Small intestine (tissue), 7 donors: Measurements from ENCODE around the gene DEAF1. TPM values are rescaled to one million over a fixed set of nuclear protein-coding genes. Genes with fewer than 3 reads are reported as not detected.

Experiments
- DNase-seq, 2 donors: peaks; one replicate each; pipeline versions ENCODE4 v3.0.0 to v3.0.0-alpha.2; 2013
- FAIRE-seq: peaks from 2 replicates; lab custom pipeline; 2012; peaks lifted over from hg19 to GRCh38; lab: Jason Lieb, UNC
- H3K27ac ChIP-seq, 3 donors: one replicate each; pipeline ENCODE4 v1.5.1; 2013; ENCODE audit warnings: low read length in 2 of 3, mild to moderate bottlenecking in 2 of 3, control low read depth in 1 of 3, inconsistent platforms in 1 of 3, low read depth in 1 of 3, moderate library complexity in 1 of 3
- H3K27me3 ChIP-seq, 3 donors: one replicate each; pipeline ENCODE4 v1.6.1; 2013; ENCODE audit warnings: low read length in 3 of 3, inconsistent platforms in 1 of 3; ENCODE audit not compliant: control insufficient read depth in 3 of 3, insufficient read depth in 3 of 3
- H3K36me3 ChIP-seq, 3 donors: one replicate each; pipeline ENCODE4 v1.6.1; 2013; ENCODE audit warnings: low read length in 3 of 3, inconsistent platforms in 1 of 3, low read depth in 1 of 3, mild to moderate bottlenecking in 1 of 3, moderate library complexity in 1 of 3; ENCODE audit not compliant: control insufficient read depth in 3 of 3, insufficient read depth in 2 of 3
- H3K4me1 ChIP-seq, 3 donors: one replicate each; pipeline ENCODE4 v1.6.1; 2013; ENCODE audit warnings: low read length in 2 of 3, inconsistent platforms in 1 of 3, low read depth in 1 of 3, mild to moderate bottlenecking in 1 of 3, moderate library complexity in 1 of 3; ENCODE audit not compliant: control insufficient read depth in 3 of 3, insufficient read depth in 2 of 3
- H3K4me3 ChIP-seq, 3 donors: one replicate each; pipeline ENCODE4 v1.5.1; 2013; ENCODE audit warnings: low read length in 3 of 3, control low read depth in 1 of 3, inconsistent platforms in 1 of 3, low read depth in 1 of 3, mild to moderate bottlenecking in 1 of 3, moderate library complexity in 1 of 3
- H3K9me3 ChIP-seq, 2 donors: one replicate each; pipeline ENCODE4 v1.6.1; 2013; ENCODE audit warnings: low read depth in 1 of 2, low read length in 1 of 2; ENCODE audit not compliant: control insufficient read depth in 2 of 2, insufficient read depth in 1 of 2
- WGBS, 3 donors: extraction: QIAGEN DNeasy Blood & Tissue Kit; methylation state at CpG; one replicate each; pipeline ENCODE4 v1.1.7; 2013; 5-methylcytosine and 5-hydroxymethylcytosine counted together
- polyA plus RNA-seq, 4 donors: library from polyadenylated mRNA; stranded (reverse) in 3 of 4; unstranded in 1 of 4; fragments of 200-250 nt in 3 of 4; fragments of 120-200 nt in 1 of 4; gene quantifications; one replicate each; pipeline versions ENCODE4 v1.2.1 to v1.2.3, GENCODE V29; 2013
- donor health status: healthy with polysubstance abuse.
- donor health status: control.
- donor health status: control.
- donor health status: Bipolar disorder and iron deficiency.
- donor health status: healthy.

Gene DEAF1
- polyA plus RNA-seq, 4 donors, result 18.2 to 39.6 (median 29.4) TPM

- no peaks in the 10 kb centered on the region for H3K9me3 ChIP-seq
- H3K4me1 ChIP-seq, result peaks cover 7 to 62% (median 15%) of the 10 kb centered on the region in 3 donors
- no peak overlapping the region for H3K4me3 ChIP-seq
- H3K27me3 ChIP-seq, result peaks cover 0 to 31% (median 0%) of the 10 kb centered on the region in 3 donors
- peaks cover 2 to 83% (median 29%) of the 10 kb centered on the region in 3 donors for H3K36me3 ChIP-seq
- WGBS, 3 donors, result 70 to 84% (median 80%) methylated on average over 16 to 19 of the region's 19 CpGs
- FAIRE-seq, result no peak
- H3K27ac ChIP-seq, result no peak overlapping the region
- no peak for DNase-seq
Observed at GRCh38 chr11:724049-724777, 29.2 kb upstream of the DEAF1 start.

- Histone ChIP-seq H3K27ac (no peak overlapping the region), H3K4me3 (no peak overlapping the region), H3K36me3 (peaks cover 2 to 84% (median 29%) of the 10 kb centered on the region in 3 donors), H3K9me3 (no peaks in the 10 kb centered on the region), H3K4me1 (peaks cover 7 to 62% (median 15%) of the 10 kb centered on the region in 3 donors), H3K27me3 (peaks cover 0 to 31% (median 0%) of the 10 kb centered on the region in 3 donors)
- DNase-seq (peak; percentile 70 to 79), FAIRE-seq (no peak)
- 48 to 51% (median 48%) methylated on average over 8 of the region's 8 CpGs for WGBS, 3 donors
Observed at GRCh38 chr11:723120-723883, 28.3 kb upstream of the DEAF1 start.

GRCh38 chr11:722346-722811 is 27.4 kb upstream of the DEAF1 start:
- Histone ChIP-seq H3K36me3 (peaks cover 2 to 80% (median 29%) of the 10 kb centered on the region in 3 donors), H3K9me3 (no peaks in the 10 kb centered on the region), H3K27ac (peak overlapping the region in 2 of 3 donors; percentile 33 to 46), H3K4me1 (peaks cover 7 to 52% (median 15%) of the 10 kb centered on the region in 3 donors), H3K27me3 (peaks cover 0 to 31% (median 0%) of the 10 kb centered on the region in 3 donors), H3K4me3 (no peak overlapping the region)
- WGBS, 3 donors, result 51 to 62% (median 58%) methylated on average over 15 to 20 of the region's 20 CpGs
- no peak for DNase-seq
- FAIRE-seq, result no peak

- Histone ChIP-seq H3K4me1 (peaks cover 7 to 47% (median 15%) of the 10 kb centered on the region in 3 donors), H3K27ac (peak overlapping the region in 2 of 3 donors; percentile 33 to 46), H3K36me3 (peaks cover 2 to 80% (median 26%) of the 10 kb centered on the region in 3 donors), H3K9me3 (no peaks in the 10 kb centered on the region), H3K4me3 (no peak overlapping the region), H3K27me3 (peaks cover 0 to 31% (median 0%) of the 10 kb centered on the region in 3 donors)
- 13 to 21% (median 15%) methylated on average over 25 to 33 of the region's 33 CpGs for WGBS, 3 donors
- DNase-seq (peak; percentile 57 to 67), FAIRE-seq (no peak)
Observed at GRCh38 chr11:721741-722345, 26.8 kb upstream of the DEAF1 start.

- FAIRE-seq (no peak), DNase-seq (no peak)
- H3K9me3 ChIP-seq, result no peaks in the 10 kb centered on the region
- peaks cover 7 to 42% (median 15%) of the 10 kb centered on the region in 3 donors for H3K4me1 ChIP-seq
- peak overlapping the region in 1 of 3 donors; percentile 33 for H3K27ac ChIP-seq
- WGBS, 3 donors, result 36 to 44% (median 36%) methylated on average over 24 to 28 of the region's 28 CpGs
- peak overlapping the region in 1 of 3 donors; percentile 3 for H3K4me3 ChIP-seq
- peaks cover 2 to 78% (median 26%) of the 10 kb centered on the region in 3 donors for H3K36me3 ChIP-seq
- peaks cover 0 to 28% (median 0%) of the 10 kb centered on the region in 3 donors for H3K27me3 ChIP-seq
Observed at GRCh38 chr11:721247-721740, 26.3 kb upstream of the DEAF1 start.

- H3K36me3 ChIP-seq, result peaks cover 2 to 82% (median 26%) of the 10 kb centered on the region in 3 donors
- WGBS, 3 donors, result 21 to 57% (median 37%) methylated on average over 32 to 53 of the region's 53 CpGs
- no peaks in the 10 kb centered on the region for H3K9me3 ChIP-seq
- peaks cover 0 to 28% (median 0%) of the 10 kb centered on the region in 3 donors for H3K27me3 ChIP-seq
- DNase-seq, result peak in 1 of 2 donors; percentile 57
- peak overlapping the region in 1 of 3 donors; percentile 3 for H3K4me3 ChIP-seq
- H3K27ac ChIP-seq, result peak overlapping the region in 1 of 3 donors; percentile 54
- peaks cover 7 to 42% (median 15%) of the 10 kb centered on the region in 3 donors for H3K4me1 ChIP-seq
- FAIRE-seq, result no peak
Observed at GRCh38 chr11:720642-721246, 25.7 kb upstream of the DEAF1 start.

GRCh38 chr11:720017-720641 is 25.1 kb upstream of the DEAF1 start:
- DNase-seq (no peak), FAIRE-seq (no peak)
- Histone ChIP-seq H3K9me3 (no peaks in the 10 kb centered on the region), H3K27me3 (peaks cover 0 to 27% (median 0%) of the 10 kb centered on the region in 3 donors), H3K36me3 (peaks cover 2 to 80% (median 26%) of the 10 kb centered on the region in 3 donors), H3K4me3 (no peak overlapping the region), H3K4me1 (peaks cover 7 to 38% (median 12%) of the 10 kb centered on the region in 3 donors), H3K27ac (peak overlapping the region in 1 of 3 donors; percentile 54)
- WGBS, 3 donors, result 73 to 85% (median 83%) methylated on average over 32 to 35 of the region's 35 CpGs
